ENCODE measurements around the gene ADAMTS15.

The ADAMTS15 gene

DNA sequence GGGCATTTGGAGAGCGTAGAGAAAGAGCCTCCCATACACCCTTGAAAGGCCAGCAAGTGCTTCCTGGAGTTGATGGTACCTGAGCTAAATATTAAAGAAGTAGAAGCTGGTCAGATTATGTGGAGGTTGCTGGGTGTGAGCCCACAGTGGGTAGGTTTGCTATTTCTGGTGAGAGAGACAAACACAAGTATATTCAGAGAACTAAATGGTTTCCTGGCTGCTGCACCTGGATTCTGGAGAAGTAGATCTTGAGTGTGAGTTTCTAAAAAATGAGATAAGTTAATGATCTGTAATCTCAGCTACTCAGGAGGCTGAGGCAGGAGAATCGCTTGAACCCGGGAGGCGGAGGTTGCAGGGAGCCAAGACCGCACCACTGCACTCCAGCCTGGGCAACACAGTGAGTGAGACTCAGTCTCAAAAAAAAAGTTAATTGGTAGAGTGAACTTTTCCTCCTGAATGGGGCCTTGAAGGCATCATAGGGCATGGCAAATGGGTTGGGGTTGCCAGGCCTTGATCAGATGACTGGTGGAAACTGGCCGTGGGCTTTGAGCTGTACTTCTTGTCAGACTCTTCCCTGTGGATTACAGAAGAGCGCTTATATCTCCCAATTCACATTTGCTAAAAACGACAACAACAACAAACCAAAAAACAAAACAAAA lies 75.8 kb downstream of the ADAMTS15 start:
- no peak for DNase-seq (ENCODE audit: low read depth)
- TF ChIP-seq, protein P1, sequence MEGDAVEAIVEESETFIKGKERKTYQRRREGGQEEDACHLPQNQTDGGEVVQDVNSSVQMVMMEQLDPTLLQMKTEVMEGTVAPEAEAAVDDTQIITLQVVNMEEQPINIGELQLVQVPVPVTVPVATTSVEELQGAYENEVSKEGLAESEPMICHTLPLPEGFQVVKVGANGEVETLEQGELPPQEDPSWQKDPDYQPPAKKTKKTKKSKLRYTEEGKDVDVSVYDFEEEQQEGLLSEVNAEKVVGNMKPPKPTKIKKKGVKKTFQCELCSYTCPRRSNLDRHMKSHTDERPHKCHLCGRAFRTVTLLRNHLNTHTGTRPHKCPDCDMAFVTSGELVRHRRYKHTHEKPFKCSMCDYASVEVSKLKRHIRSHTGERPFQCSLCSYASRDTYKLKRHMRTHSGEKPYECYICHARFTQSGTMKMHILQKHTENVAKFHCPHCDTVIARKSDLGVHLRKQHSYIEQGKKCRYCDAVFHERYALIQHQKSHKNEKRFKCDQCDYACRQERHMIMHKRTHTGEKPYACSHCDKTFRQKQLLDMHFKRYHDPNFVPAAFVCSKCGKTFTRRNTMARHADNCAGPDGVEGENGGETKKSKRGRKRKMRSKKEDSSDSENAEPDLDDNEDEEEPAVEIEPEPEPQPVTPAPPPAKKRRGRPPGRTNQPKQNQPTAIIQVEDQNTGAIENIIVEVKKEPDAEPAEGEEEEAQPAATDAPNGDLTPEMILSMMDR (IDR thresholded peaks at IDR 0.05; ENCODE audit: low read depth, low read length) = no peak
- TF ChIP-seq MYC (IDR thresholded peaks at IDR 0.05; ENCODE audit: low read depth, low read length) = no peak
- TF ChIP-seq, protein P2, sequence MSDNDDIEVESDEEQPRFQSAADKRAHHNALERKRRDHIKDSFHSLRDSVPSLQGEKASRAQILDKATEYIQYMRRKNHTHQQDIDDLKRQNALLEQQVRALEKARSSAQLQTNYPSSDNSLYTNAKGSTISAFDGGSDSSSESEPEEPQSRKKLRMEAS (IDR thresholded peaks at IDR 0.05; ENCODE audit: low read depth, low read length) = no peak
- TF ChIP-seq POLR2A (IDR thresholded peaks at IDR 0.05; ENCODE audit: extremely low read depth, insufficient read length) = no peak
- H3K4me3 ChIP-seq (ENCODE audit: low read depth, low read length) = no peak overlapping the region

DNA sequence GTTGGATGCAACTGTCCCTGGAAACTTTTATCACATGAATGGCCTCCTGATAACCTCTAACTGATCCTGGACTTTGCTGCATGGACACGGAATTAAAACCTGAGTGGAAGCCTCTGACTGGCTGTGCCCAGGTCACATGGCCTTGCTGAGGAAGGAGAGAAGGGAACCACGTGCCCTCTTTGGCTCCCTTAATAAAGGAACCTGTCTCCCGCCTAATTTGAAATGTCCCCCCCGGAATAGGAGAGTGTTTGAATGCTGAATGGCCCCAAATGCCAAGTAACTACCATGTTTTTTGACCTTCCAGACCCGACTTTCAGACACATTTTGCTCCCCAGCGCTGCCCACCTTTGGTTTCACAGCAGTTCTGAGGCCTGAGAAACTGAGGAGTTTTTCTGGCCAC lies 76.9 kb downstream of the ADAMTS15 start:
- no peak overlapping the region for H3K4me3 ChIP-seq (ENCODE audit: low read depth, low read length)
- TF ChIP-seq POLR2A (IDR thresholded peaks at IDR 0.05; ENCODE audit: extremely low read depth, insufficient read length) (no peak), MYC (IDR thresholded peaks at IDR 0.05; ENCODE audit: low read depth, low read length) (no peak)
- TF ChIP-seq, protein P2 (IDR thresholded peaks at IDR 0.05; ENCODE audit: low read depth, low read length) = no peak
- TF ChIP-seq, protein P1 (IDR thresholded peaks at IDR 0.05; ENCODE audit: low read depth, low read length) = no peak
- no peak for DNase-seq (ENCODE audit: low read depth)

Data from NB4 (cell line).